Gastrocnemius medialis (tissue), 4 donors: Measurements from ENCODE around the gene GNB1L.

Experiments
- POLR2A ChIP-seq, 2 donors: fragments of 450-650 bp; IDR thresholded peaks; one replicate each; pipeline ENCODE4 v1.6.1; 2017; ENCODE audit warnings: antibody characterized with exemption in 2 of 2, mild to moderate bottlenecking in 2 of 2, moderate library complexity in 2 of 2
- TF ChIP-seq, protein P1 (sequence below), 5 experiments: fragments of 450-650 bp in 3 of 5; fragments of 200-600 bp in 2 of 5; sonication (generic) in 2 of 5; IDR thresholded peaks in 4 of 5; conservative IDR thresholded peaks in 1 of 5; 1 replicate in 4 of 5; 2 replicates in 1 of 5; pipeline ENCODE4 v1.5.1; 2016 to 2019; ENCODE audit warnings: antibody characterized with exemption in 5 of 5, mild to moderate bottlenecking in 3 of 5, moderate library complexity in 3 of 5

DNA sequence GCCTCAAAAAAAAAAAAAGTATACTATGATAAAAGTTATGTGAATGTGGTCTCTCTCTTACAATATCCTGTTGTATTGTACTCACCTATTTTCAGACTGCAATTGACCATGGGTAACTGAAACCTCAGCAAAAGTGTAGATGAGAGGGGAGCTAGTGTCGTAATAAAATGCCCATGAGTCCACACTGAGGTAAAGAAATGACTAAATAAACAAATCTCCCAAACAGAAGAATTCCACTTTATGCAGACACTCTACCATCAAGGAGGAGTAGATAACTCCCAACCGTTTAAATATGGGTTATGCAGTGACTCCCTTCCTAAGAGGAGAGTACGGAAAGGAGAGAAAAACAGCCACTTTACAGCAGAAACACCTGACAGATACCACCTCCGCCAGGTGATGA, 14.6 kb downstream of the GNB1L start:
- no peak for TF ChIP-seq POLR2A (IDR thresholded peaks at IDR 0.05)
- TF ChIP-seq, protein P1, sequence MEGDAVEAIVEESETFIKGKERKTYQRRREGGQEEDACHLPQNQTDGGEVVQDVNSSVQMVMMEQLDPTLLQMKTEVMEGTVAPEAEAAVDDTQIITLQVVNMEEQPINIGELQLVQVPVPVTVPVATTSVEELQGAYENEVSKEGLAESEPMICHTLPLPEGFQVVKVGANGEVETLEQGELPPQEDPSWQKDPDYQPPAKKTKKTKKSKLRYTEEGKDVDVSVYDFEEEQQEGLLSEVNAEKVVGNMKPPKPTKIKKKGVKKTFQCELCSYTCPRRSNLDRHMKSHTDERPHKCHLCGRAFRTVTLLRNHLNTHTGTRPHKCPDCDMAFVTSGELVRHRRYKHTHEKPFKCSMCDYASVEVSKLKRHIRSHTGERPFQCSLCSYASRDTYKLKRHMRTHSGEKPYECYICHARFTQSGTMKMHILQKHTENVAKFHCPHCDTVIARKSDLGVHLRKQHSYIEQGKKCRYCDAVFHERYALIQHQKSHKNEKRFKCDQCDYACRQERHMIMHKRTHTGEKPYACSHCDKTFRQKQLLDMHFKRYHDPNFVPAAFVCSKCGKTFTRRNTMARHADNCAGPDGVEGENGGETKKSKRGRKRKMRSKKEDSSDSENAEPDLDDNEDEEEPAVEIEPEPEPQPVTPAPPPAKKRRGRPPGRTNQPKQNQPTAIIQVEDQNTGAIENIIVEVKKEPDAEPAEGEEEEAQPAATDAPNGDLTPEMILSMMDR (IDR thresholded peaks at IDR 0.05 in 4 of 5, conservative IDR thresholded peaks at IDR 0.05 in 1 of 5): no peak
